HL-60 (cell line): ENCODE data around the gene TRIM9.

ENCODE experiments used
- CTCF ChIP-seq: IDR thresholded peaks from one replicate; pipeline ENCODE4 v1.5.1; 2011; ENCODE audit warnings: low read length, control low read depth, inconsistent platforms; ENCODE audit not compliant: insufficient read depth
- POLR2AphosphoS5 ChIP-seq: IDR thresholded peaks from 2 replicates; pipeline ENCODE4 v1.6.1; 2012; ENCODE audit warnings: low read depth
- REST ChIP-seq: IDR thresholded peaks from 2 replicates; pipeline ENCODE4 v1.6.1; 2012; ENCODE audit warnings: low read depth; ENCODE audit not compliant: insufficient replicate concordance

- no peak for TF ChIP-seq CTCF
- TF ChIP-seq REST: no peak
- no peak for TF ChIP-seq POLR2AphosphoS5
Observed at GRCh38 chr14:50931559-50931958, 163.3 kb downstream of the TRIM9 start.
